ENCODE measurements around the gene LIPT2. TPM values are rescaled to one million over a fixed set of nuclear protein-coding genes. Genes with fewer than 3 reads are reported as not detected.

LIPT2 gene
- total RNA-seq, 1 experiment from 2014 or later = 9.3 TPM

DNA sequence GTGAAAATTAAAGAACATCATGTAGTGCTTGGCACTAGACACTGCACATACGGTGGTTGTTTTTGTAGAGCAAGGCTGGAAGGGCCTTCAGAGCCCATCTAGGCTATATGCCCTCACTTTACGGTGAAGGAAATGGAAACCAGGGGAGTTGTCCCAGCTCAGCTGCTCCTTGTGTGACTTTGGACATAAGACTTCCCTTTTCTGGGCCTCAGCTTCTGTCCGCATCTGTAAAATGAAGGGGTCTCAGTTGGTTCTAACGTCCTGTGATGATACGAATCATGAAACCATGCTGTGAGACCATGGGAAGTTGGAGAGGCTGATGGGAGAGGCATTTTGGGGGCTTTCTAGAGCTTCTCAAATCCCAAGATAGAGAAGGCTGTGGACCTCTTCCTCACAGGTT is 30.9 kb downstream of the LIPT2 start (continued):
- TF ChIP-seq, protein P1, sequence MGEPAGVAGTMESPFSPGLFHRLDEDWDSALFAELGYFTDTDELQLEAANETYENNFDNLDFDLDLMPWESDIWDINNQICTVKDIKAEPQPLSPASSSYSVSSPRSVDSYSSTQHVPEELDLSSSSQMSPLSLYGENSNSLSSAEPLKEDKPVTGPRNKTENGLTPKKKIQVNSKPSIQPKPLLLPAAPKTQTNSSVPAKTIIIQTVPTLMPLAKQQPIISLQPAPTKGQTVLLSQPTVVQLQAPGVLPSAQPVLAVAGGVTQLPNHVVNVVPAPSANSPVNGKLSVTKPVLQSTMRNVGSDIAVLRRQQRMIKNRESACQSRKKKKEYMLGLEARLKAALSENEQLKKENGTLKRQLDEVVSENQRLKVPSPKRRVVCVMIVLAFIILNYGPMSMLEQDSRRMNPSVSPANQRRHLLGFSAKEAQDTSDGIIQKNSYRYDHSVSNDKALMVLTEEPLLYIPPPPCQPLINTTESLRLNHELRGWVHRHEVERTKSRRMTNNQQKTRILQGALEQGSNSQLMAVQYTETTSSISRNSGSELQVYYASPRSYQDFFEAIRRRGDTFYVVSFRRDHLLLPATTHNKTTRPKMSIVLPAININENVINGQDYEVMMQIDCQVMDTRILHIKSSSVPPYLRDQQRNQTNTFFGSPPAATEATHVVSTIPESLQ (CRISPR knock-in tag; IDR thresholded peaks at IDR 0.05) = no peak
- TF ChIP-seq FOXP1 (CRISPR knock-in tag; IDR thresholded peaks at IDR 0.05; ENCODE audit: borderline replicate concordance) = no peak
- no peak for TF ChIP-seq JAZF1 (CRISPR knock-in tag; IDR thresholded peaks at IDR 0.05)
- TF ChIP-seq, protein P2, sequence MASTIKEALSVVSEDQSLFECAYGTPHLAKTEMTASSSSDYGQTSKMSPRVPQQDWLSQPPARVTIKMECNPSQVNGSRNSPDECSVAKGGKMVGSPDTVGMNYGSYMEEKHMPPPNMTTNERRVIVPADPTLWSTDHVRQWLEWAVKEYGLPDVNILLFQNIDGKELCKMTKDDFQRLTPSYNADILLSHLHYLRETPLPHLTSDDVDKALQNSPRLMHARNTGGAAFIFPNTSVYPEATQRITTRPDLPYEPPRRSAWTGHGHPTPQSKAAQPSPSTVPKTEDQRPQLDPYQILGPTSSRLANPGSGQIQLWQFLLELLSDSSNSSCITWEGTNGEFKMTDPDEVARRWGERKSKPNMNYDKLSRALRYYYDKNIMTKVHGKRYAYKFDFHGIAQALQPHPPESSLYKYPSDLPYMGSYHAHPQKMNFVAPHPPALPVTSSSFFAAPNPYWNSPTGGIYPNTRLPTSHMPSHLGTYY (CRISPR knock-in tag; IDR thresholded peaks at IDR 0.05) = no peak
- no peak for TF ChIP-seq GABPB1 (CRISPR knock-in tag; IDR thresholded peaks at IDR 0.05)
- TF ChIP-seq, protein P3, sequence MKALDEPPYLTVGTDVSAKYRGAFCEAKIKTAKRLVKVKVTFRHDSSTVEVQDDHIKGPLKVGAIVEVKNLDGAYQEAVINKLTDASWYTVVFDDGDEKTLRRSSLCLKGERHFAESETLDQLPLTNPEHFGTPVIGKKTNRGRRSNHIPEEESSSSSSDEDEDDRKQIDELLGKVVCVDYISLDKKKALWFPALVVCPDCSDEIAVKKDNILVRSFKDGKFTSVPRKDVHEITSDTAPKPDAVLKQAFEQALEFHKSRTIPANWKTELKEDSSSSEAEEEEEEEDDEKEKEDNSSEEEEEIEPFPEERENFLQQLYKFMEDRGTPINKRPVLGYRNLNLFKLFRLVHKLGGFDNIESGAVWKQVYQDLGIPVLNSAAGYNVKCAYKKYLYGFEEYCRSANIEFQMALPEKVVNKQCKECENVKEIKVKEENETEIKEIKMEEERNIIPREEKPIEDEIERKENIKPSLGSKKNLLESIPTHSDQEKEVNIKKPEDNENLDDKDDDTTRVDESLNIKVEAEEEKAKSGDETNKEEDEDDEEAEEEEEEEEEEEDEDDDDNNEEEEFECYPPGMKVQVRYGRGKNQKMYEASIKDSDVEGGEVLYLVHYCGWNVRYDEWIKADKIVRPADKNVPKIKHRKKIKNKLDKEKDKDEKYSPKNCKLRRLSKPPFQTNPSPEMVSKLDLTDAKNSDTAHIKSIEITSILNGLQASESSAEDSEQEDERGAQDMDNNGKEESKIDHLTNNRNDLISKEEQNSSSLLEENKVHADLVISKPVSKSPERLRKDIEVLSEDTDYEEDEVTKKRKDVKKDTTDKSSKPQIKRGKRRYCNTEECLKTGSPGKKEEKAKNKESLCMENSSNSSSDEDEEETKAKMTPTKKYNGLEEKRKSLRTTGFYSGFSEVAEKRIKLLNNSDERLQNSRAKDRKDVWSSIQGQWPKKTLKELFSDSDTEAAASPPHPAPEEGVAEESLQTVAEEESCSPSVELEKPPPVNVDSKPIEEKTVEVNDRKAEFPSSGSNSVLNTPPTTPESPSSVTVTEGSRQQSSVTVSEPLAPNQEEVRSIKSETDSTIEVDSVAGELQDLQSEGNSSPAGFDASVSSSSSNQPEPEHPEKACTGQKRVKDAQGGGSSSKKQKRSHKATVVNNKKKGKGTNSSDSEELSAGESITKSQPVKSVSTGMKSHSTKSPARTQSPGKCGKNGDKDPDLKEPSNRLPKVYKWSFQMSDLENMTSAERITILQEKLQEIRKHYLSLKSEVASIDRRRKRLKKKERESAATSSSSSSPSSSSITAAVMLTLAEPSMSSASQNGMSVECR (CRISPR knock-in tag; IDR thresholded peaks at IDR 0.05; ENCODE audit: borderline replicate concordance) = no peak
- TF ChIP-seq EMX1 (CRISPR knock-in tag; IDR thresholded peaks at IDR 0.05) = no peak
- no peak for TF ChIP-seq MYBL2 (CRISPR knock-in tag; IDR thresholded peaks at IDR 0.05)
- TF ChIP-seq ZNF263 (CRISPR knock-in tag; IDR thresholded peaks at IDR 0.05; ENCODE audit: low read depth) = no peak
- no peak for TF ChIP-seq SP1 (CRISPR knock-in tag; conservative IDR thresholded peaks at IDR 0.05)
- TF ChIP-seq, protein P4, sequence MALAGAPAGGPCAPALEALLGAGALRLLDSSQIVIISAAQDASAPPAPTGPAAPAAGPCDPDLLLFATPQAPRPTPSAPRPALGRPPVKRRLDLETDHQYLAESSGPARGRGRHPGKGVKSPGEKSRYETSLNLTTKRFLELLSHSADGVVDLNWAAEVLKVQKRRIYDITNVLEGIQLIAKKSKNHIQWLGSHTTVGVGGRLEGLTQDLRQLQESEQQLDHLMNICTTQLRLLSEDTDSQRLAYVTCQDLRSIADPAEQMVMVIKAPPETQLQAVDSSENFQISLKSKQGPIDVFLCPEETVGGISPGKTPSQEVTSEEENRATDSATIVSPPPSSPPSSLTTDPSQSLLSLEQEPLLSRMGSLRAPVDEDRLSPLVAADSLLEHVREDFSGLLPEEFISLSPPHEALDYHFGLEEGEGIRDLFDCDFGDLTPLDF (CRISPR knock-in tag; IDR thresholded peaks at IDR 0.05) = no peak
- TF ChIP-seq CBFB (CRISPR knock-in tag; IDR thresholded peaks at IDR 0.05; ENCODE audit: low read depth) = no peak

DNA sequence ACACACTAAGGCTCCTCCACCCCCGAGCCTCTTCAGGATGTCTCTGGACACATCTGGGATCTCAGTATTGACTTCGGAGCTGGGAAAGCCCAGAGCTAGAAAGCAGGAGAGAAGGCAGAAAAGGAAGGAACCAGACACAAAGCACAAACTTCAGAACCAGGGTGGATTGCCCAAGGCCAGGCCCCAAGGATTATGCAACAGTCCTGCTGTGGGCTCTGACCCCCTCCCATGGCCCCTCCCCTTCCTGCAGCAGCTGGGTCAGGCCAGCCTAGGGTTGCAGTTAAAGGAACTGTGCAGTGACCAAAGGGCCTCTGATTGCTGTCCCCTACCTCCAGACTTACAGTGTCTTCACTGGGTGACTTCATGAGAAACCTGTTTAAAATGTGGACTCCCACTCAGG is 31.5 kb downstream of the LIPT2 start:
- ATAC-seq = peak; percentile 69
- H3K36me3 Mint-ChIP-seq = no peaks in the 10 kb centered on the region

More for the DNA sequence above, 31.5 kb downstream of the LIPT2 start:
- no peak overlapping the region for H3K4me3 Mint-ChIP-seq
- H3K27me3 Mint-ChIP-seq (ENCODE audit: low read depth) = peaks cover 15% of the 10 kb centered on the region
- DNase-seq (ENCODE audit: low spot score) = peak; percentile 30
- H3K27ac Mint-ChIP-seq = no peak overlapping the region
- POLR2A ChIA-PET = interaction anchor here (1.5 kb wide), 1 partner anchor 31 kb away, joined by 8 read pairs; the partner anchor contains the start of gene LIPT2
- H3K4me1 Mint-ChIP-seq = peaks cover 12% of the 10 kb centered on the region
- 0 out of 2 replicates have a peak, but pooled peaks have one; percentile 32 for TF ChIP-seq GABPB1 (CRISPR knock-in tag; IDR thresholded peaks at IDR 0.05)
- TF ChIP-seq, protein P5, sequence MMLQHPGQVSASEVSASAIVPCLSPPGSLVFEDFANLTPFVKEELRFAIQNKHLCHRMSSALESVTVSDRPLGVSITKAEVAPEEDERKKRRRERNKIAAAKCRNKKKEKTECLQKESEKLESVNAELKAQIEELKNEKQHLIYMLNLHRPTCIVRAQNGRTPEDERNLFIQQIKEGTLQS (CRISPR knock-in tag; conservative IDR thresholded peaks at IDR 0.05) = no peak
- CTCF ChIA-PET = interaction anchor here (0.7 to 1.6 kb wide), 5 partner anchors 8 to 109 kb away, joined by 3 to 7 read pairs (median 4); no protein-coding TSS in a partner anchor
- no peaks in the 10 kb centered on the region for H3K9me3 Mint-ChIP-seq
